GM19324 (cell line): ENCODE results near the gene HMGN3.

ENCODE experiments used
- ATAC-seq: cut with Tn5 transposase; IDR thresholded peaks from one replicate; pipeline ENCODE4 v1.9.1; 2021; ENCODE audit warnings: mild to moderate bottlenecking, moderate library complexity; ENCODE audit not compliant: unreplicated experiment, low FRiP score

Gene HMGN3

GRCh38 chr6:79188885-79189480 is 45.5 kb downstream of the HMGN3 start:
- no peak for ATAC-seq

- no peak for ATAC-seq
Observed at GRCh38 chr6:79188107-79188506, 46.4 kb downstream of the HMGN3 start.

- no peak for ATAC-seq
Observed at GRCh38 chr6:79186564-79186963, 47.9 kb downstream of the HMGN3 start.

GRCh38 chr6:79184641-79185040 is 49.8 kb downstream of the HMGN3 start:
- no peak for ATAC-seq

DNA sequence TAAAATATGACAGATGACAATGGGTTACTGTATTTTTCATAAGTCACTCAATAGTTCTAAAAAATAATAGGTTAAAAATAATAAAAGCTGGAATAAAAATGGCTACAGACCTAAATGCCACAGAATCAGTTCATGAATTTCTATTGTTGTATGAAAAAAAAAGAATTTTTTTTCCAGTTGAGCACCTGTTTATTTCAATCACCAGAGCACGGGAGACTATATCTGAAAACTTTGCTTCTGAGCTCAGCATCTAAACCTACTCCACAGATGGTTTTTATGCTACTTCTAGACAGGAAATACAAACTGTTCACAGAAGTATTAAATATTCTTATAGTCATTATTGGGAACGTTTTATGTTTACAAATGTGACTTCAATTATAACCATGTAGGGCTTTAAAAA is 50.4 kb downstream of the HMGN3 start:
- ATAC-seq, result no peak

DNA sequence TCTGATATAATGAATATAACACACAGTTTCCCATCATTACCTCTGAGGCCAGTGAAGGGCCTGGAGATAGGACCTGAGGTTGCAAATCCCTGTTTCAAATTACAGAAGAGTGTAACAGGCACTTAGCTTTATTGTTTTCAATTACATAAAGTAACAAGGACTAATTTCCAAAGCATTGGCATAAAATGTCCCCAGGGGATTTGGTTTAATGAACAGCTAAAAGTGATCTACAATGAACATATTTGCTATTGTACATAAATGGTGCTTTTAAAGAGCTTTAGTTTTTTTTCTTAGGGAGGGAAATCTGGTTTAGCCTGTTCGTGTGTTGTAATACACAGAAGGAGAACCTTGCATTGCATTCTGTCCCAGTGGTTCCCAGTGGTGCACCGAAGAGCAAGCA is 54.4 kb downstream of the HMGN3 start:
- ATAC-seq, result no peak

- ATAC-seq, result no peak
Observed at GRCh38 chr6:79173378-79173777, 61.1 kb downstream of the HMGN3 start.

- no peak for ATAC-seq
Observed at GRCh38 chr6:79170959-79171358, 63.5 kb downstream of the HMGN3 start.

DNA sequence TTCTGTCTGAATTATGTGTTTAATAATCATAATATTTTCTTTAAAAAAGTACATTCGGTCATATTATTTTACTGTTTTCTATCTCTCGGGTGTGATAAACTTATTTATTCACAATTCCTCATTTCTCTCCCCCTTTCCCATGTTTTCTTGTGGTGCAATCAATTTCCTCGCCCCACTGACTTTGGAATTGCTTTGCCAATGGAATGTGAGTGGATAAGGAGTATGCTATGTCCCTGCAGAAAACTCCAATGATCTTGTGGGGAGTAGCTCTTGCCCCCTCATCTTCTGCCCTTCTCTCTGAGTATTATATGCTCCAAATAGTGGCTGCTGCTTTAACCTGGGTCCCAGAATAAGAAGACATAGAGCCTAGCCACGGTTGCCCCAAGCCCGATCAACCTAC is 64.1 kb downstream of the HMGN3 start:
- ATAC-seq, result no peak

DNA sequence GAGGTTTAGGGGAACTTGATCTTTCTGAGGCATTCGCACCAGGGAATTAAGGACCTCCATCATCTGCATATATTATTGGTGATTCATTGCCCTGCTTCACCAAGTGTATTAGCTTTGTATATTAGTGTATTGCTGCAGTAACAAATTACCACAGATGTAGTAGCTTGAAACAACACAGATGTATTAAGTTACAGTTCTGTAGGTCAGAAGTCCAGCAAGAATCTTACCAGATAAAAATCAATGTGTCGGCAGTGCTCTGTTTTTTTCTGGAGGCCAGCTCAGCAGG is 65.8 kb downstream of the HMGN3 start:
- ATAC-seq, result no peak

DNA sequence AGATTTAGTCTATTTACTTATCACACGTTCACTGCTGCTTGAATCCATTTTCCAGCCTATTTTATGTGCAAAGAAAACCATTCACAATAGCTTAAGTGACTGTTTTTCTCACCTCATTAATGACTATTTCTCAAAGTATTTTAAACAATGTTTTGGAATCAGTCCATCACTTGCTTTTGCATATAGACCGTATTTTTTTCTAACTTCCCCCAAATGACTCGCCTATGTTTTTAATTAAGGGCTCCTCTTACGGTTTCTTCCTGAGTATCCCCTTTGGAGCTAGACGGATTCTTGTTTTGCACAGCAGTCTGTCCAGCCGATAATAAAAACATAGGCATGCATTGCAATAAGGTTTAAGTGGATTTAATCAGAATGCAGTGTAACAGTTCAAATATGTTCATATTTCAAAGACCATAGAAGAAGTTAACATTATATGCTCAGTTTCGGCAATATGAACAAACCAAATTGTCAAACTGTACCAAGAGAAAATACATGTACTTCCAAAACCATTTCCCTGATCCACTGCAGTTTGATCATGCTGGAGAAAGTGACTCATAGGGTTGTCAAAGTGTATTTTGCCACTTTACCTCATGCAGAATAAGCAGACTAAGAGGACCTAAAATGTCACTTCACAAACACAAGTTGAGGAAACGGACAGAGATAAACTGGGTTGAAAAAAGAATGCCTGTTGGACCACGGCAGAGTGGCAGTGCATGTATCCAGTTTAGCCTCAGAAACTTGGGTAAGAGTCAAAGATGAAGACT is 66.4 kb downstream of the HMGN3 start:
- no peak for ATAC-seq

- ATAC-seq, result no peak
Observed at GRCh38 chr6:79159846-79160245, 74.6 kb downstream of the HMGN3 start.

- no peak for ATAC-seq
Observed at GRCh38 chr6:79158856-79159516, 75.5 kb downstream of the HMGN3 start.

DNA sequence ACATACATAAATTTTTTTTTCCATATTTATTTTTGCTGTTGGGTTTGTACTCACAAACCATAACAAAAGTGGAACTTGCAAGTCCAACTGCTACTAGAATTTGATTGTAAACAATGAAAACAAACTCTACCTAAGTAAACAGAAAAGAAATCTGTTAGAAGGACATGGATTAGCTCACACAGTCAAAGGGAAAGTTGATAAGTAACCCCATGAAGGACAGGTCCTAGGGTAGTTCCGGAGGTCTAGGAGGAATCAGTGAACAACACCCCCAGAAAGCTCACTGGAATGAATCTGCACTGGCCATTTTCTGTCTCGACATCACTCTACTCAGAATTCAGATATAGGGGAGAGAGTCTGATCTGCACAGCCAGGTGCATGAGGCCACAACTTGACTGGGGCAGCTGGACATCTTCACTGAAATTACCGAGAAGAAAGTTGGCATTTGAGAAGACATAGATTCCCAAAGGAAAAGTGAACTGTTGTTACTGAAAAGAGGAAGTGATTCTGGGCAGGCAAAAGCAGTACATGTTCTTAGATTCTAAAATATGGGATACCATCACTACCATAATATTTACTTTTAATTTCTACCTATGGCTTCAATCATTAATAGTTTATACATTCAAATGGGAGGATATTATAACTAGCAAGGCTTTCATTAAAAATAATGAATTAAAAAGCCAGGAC is 76.4 kb downstream of the HMGN3 start:
- ATAC-seq, result no peak

DNA sequence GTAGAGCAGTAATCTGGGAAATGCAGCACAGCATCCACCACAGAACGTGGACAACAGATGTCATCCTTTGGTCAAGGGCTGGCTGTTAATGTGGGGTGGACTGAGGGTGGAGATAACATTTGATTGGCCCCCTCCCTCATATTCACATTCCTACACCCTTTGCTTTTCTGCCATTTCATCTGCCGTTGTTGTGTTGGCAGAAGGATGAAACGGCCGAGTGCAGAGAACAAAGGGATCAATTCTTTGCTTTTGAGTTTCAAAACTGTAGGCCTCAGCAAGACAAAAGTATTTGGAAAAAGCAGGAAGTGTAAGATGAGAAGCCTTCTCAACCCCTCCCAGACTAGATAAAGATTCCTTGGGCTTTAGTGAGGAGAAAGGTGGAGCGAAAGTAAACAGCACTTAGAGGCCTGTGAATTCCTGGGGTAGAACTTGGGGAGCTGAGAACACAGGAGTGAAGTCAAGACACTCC is 82.2 kb downstream of the HMGN3 start:
- ATAC-seq, result no peak
